M059J (cell line): ENCODE results near the gene KRT82. TPM values are rescaled to one million over a fixed set of nuclear protein-coding genes. Genes with fewer than 3 reads are reported as not detected.
"Not testable (repeated sequence)": the region's sequence is repeated elsewhere in the genome, so short reads cannot be mapped to it uniquely, and the experiment has no call there.

Experiments used
- DNase-seq: peaks from one replicate; pipeline ENCODE4 v3.0.0-alpha.2; 2012; ENCODE audit warnings: low read depth
- total RNA-seq: library from RNA; depleted of rRNA; stranded (reverse); fragments of >200 nt; shearing (Covaris generic); gene quantifications from 2 replicates; pipeline ENCODE4 v1.2.3, GENCODE V29; 2014

Gene KRT82
- total RNA-seq, 1 experiment from 2014 or later: not detected

DNA sequence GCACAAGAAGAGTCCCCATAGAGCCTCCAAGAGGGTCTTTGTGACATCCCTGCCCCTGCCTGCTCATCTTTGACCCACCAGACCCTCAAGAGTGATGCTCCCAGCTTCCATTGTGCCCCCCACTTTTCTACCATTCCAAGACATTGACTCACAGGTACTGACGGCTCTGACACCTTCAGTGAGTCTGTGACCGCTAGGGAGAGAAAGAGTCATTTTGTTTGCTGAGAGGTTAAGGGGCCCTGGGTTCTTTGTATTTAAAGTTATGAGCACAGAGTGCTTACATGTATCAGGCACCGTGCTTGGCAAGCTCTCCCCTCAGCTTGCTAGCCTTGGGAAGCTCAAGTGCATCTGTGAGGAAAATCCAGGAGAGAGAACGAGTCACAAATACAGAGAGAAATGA, 7.1 kb upstream of the KRT82 start:
- DNase-seq: peak; percentile 30

DNA sequence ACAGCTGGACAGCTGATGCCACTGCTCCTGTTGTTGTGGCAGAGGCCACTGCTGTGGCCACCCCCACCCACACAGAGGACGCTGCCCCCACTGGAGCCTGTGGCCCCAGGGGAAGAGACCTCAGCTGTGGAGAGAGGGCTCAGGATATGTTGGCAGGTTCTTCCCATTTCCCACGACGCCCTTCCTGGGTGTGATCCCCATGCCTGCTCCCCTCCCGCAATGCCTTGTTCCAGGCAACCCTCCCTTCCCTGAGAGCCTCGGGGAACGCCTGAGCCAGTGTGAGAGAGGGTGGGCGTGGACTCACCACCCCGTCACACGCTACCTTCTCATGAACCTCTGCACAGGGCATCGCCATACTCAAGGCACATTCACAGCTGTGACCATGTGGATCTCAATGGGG, 5.7 kb upstream of the KRT82 start:
- DNase-seq: no peak

DNA sequence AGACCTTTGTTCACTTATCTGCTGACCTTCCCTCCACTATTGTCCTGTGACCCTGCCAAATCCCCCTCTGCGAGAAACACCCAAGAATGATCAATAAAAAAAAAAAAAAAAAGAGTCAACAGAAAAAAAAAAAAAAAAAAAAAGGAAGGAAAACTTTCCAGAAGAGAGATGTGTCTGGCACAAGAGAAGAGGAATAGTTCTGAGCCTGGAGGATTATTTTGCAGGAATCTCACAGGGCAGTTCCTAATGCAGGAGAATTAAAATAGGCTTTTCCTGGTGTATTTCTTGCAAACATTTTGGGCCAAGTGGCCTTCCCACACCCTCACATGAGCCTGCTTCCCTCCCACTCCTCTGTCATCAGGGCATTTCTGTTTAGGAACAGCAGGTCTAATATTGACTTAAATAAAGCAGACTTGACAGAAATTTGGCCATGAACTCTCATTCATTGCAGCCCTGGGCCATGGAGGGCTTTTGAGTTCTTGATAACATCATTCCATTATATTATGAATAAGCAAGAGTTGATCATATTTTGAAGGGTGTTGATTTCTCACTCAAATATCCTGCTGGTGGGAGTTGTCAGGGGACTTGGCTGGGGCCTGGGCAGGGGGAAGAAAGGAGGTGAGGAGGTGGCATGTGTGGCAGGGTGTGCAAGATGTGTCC, 4.6 kb upstream of the KRT82 start:
- not testable (repeated sequence) for DNase-seq

DNA sequence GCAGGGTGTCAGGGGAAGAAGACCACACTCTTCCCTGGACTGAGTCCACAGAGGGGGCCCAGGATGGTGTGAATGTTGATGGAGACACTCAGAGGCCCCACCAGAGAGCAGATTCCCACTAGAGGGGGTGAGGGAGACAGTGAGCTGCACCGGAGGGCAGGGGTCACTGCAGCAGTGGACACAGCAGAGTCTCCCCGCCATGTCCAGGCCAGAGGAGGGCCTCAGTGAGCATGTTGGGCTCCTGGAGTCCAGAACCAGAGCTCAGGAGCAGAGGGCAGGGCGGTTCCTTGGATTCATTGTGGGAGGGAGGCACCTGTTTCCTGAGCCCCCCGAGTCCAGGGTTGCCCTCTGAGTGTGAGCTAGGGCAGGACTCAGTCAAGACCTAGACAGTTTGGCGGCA, 1.8 kb upstream of the KRT82 start:
- no peak for DNase-seq

DNA sequence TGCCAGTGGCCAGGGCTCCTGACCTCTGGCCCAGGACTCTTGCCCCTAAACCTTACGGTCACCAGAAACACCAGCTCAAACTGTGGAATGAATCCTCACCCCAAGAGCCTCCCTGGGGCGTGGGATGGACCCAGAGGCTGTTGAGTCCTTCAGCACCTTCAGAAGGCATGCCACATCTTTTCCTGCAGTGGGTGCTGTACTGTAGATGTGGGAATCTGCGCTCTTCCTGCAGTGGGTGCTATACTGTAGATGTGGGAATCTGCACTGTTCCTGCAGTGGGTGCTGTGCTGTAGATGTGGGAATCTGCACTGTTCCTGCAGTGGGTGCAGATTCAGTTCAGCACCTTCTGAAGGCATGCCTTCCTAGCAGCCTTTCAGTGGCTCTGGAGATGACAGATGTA, 1.2 kb downstream of the KRT82 start:
- DNase-seq: no peak

DNA sequence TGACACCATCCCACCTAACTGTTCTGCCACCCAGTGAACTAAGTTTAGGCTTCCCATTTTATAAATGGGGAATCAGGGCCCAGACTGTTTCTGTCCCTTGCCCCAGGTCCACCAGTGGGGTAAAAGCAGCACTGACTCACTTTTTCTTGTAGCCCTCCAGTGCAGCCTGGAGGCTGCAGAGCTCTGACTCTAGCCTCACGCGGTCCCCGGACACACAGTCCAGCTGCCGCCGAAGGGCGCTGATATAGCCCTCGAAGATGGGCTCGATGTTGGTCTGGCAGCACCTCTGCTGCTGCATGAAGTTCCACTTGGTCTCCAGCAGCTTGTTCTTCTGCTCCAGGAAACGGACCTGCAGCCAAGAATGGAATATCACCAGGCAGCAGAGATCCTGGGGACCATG, 2.6 kb downstream of the KRT82 start:
- no peak for DNase-seq

DNA sequence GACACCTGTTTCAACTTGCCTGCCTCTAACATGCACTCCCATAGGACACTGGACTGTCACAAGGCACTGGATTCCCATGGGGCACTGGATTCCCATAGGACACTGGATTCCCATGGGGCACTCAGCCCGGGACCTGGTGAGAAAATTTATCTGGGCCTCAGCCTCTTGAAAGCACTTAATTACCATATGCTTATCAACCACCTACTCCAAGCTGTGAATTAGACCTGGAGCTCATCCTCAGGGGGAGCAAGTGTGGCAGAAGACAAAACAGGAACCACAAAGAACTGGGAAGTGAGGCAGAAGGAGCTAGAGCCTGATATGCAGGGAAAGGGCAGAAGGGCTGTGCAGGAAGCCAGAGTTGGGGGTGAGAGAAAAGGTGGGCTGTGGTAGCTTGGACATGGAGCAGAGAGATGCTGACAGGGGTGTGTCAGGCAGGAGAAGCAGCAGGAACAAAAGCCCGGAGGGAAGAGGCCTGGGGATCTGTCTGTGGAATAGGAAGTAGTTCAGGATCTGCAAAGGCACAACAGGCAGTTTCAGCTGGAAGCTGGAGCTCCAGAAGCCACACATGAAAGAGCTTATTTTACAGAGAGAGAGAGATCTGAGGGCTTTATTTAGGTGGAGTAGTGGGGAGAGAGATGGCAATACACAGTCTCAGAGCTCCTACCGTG, 3.1 kb downstream of the KRT82 start:
- no peak for DNase-seq

DNA sequence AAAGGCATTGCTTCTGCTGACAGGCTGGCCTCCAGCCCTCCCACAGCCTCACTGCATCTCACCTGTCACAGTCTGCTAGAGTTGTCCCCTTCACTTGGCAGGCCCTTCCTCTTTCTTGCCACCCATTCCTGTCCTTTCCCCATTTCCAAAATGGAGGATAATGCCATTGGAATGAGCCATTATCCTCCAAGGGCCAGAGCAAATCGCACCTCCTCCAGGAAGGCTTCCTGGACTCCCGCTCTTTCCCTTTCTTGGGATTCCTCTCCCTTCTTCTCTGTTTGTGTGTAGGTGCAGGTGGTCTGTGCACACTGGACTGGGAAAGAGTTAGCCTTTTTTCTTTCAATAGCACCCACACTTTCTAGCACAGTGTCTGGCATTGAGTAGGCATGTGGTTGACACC, 3.8 kb downstream of the KRT82 start:
- no peak for DNase-seq

DNA sequence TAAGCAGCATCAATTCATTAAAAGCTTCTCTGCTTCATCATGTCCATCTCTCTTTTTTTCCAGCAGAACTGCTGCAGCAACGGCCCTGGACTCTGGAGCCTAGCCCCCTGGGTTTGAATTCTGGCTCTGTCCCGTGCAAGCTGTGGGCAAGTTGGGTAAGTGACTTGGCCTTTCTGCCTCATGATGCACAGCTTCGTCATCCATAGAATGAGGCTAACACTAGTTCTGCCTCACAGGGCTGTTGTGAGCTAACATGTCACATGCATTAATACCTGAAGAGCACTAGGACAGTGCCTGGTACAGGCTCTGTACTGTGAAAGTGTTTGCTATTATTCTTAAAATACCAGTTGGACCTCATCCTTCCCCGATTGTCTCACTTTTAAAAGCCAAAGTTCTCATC, 4.2 kb downstream of the KRT82 start:
- DNase-seq: no peak

DNA sequence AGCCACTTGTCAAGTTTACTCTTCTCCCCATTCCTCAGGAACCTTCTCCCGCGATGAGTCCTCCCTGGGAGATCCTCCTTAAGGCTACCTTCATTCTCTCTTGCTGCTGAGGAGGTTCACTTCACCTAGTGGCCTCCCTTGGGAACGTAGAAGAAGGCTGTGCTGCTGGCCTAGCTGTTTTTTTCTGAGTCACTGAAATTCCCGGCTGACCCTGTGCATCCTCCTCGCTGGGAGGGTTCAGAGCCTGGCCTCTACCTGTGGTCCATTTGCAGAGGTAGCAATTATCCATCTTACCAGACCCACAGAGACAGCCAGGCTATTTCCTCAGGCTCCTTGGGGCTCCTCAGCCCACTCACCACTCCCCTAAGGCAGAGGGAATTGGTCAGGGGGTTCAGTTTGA, 4.6 kb downstream of the KRT82 start:
- DNase-seq: peak; percentile 18

DNA sequence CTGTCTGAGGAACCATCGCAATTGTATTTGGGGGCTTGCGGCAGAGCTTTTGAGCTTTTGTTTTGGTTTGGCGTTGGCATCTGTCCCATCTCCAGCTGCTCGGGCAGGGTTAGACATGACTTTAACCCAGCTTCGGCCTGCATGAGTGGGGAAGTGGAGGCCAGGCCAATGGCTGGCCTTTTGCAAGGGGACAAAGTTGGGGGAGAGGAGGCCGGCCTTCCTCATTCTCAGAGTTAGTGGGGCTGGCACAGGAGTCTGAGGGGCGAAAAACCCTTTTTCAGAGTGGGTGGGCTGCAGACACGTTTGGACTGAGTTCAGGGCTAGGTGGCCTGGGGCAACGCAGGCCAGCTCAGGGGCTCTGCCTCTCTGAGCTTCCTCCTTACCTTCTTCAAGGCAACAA, 5.2 kb downstream of the KRT82 start:
- no peak for DNase-seq

DNA sequence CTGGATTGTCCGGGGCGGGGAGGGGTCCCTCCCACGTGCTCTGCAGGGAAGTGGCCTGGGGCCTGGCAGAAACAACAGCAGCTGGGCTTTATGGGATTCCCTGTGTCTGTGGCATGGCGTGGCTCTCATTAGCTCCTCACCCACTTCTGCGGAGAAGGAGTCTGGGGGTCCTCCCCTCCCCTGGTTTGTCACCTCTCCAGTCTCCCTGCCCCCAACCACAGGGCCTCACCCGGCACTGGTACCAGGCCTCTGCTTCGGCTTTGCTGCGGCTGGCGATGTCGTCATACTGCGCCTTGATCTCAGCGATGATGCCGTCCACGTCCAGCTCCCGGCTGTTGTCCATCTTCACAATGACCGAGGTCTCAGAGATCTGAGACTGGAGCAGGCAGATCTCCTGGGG, 6.4 kb downstream of the KRT82 start:
- DNase-seq: no peak

DNA sequence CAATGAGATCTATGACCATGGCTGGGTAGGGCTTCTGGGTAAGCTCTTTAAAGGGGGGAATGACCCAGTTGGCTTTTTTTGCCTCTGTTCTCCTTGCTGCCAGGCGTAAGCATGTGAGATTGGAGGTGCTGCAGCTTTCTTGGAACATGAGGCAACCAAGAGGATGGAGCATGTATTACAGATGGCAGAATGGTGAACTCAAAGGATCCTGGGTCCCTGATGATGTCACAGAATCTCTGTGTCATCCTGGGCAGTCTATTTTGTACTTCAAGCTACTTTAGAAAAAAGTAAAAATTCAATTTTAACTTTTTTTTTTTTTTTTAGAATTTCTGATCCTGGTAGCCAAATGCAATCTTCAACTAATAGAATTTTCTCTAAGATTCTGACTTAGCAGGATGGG, 8.0 kb downstream of the KRT82 start:
- no peak for DNase-seq

DNA sequence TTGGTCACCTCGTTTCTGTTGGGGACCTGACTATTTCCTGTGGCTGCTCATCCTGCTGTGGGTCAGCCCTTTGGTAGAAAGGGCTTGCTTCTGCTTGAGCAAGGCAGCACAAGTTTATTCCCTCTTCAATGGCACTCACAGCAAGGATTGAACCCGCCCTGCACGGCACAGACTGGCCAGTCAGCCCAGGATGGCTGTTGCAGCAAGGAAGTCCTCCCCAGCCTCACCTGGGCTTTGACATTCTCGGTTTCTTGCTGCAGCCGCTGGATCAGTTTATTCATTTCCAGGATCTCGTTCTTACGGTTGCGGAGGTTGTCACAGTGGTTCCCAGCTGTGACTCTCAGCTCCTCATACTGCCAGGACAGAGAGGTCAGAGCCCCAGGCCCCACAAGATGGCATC, 9.5 kb downstream of the KRT82 start:
- no peak for DNase-seq

DNA sequence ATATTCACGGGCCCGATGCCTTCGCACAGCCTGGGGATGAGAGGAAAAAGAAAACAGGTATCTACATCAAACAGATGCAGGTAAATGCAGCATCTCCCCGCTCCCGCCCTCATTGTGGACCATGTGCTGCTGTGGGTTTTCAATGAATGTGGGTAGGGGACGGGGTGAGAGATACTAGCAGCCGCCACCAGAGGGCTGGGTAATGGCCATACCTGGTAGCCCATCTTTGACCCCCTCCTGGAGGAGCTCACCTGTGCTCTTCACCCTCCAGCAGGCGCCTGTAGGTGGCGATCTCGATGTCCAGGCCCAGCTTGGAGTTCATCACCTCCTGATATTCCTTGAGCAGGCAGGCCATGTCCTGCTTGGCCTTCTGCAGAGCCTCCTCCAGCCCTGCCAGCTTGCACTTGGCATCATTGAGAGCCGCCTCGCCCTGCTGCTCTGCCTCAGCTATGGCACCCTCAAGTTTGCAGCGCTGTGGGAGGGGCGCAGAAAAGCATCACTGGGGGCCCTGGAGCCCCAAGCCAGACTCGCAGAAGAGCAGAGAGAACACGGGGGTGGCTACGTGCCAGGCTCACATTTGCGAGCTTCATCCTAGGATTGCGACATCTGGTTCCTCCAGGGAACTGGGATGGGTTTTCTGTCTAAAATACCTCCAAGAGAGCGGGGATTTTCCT, 10.2 kb downstream of the KRT82 start:
- DNase-seq: no peak

DNA sequence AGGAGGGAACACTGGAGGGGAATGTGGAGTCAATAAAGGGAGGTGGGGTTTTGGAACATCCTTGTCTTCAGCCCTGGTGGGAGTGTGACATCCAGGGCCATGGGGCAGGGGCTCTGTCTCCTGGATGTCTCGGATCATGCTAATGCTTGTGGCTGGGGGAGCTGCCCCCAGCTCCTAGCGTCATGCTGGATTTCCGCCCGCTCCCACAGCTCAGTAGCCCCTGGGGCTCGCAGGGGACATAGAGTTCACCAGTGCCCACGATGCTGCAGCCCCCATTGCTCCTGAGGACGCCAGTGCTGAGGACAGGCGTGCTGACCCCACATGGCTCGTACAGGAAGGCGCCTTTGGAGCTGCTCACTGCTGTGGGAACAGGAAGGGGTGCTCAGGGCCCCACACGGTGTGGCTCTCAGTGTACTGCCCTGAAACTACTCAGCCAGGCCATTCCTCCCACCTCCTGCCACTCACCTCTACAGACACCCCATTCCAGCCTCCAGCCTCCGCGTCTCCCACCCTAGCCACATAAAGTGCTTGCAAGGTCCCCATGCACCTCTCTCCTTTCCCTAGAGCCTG, 11.2 kb downstream of the KRT82 start:
- DNase-seq: no peak

DNA sequence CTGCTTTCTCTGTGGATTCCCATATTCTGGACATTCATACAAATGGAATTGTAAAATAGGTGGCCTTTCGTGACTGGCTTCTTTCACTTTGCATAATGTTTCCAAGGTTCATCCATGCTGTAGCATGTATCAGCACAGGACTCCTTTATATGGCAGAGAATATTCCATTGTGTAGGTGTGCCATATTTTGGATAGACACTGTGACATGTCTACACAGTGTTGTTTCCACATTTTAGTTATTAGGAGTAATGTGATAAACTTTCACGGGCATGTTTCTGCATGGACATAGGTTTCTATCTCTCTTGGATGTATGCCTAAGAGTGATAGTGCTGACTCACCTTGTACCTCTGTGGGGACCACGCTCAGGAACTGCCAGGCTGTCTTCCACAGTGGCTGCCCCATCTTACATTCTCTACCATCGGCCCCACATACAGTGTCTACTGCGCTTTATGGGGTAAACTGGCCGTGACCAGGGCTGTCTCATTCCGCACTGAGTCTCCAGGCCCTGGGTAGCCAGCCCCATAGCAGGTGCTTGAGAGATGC, 13.6 kb downstream of the KRT82 start:
- DNase-seq: no peak

DNA sequence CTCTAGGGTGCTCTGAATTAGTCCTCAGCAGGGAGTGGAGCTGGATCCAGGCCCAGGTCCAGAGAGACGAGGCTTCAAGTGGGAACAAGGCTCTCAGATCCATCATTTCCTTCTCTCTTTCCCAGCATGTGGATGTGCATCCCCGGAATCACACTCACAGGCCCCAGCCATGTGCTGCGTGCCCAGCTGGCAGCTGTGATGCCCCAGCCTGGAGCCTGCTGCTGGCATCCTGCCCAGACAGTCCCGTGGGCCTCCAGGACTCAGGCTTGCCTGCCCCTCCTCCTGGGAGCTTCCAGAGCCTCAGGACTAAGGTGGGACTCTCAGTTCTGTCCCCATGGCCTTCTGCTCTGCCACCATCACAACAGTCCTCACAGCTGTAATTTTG, 14.5 kb downstream of the KRT82 start:
- DNase-seq: peak; percentile 29

DNA sequence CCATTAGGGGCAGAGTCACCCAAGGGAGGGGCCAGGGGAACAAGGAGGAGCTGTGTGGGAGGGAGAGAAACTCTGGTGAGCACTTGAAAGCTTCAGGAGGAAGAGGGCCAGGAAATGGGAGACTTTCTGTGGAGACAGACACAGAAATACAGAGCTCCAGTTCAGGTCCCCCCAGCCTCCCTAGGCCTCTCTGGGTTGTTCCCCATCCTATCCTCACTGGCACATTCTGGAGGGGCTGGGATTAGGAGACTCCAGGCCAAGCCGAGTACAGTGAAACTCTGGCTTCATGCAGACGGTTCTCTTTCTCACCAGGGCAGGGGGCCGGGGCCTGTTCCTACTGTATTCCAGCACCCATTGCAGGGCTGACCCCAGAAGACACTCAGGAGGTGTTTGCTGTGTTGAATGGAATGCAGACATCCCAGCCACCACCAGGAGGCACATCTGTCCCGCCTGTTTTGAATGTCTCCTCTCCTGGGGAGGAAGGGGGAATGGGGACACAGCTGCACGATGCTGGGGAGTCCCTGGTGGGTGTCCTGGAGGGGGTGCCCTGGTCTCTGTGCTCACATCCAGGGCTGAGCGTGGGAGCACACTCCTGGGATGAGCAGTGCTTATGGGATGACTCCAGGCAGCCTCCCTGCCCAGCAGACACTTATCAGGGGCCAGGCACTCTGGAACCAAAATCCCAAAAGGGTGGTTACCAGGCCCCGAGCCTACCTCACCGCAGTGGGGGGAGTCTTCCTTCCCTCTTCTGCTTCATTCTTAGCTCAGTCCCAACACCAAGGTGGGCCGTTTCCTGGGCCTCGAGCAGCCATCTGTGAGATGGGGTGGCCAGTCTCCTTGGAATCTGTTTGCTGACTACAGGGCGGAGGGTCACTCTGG, 15.2 kb downstream of the KRT82 start:
- peak; percentile 23 for DNase-seq

DNA sequence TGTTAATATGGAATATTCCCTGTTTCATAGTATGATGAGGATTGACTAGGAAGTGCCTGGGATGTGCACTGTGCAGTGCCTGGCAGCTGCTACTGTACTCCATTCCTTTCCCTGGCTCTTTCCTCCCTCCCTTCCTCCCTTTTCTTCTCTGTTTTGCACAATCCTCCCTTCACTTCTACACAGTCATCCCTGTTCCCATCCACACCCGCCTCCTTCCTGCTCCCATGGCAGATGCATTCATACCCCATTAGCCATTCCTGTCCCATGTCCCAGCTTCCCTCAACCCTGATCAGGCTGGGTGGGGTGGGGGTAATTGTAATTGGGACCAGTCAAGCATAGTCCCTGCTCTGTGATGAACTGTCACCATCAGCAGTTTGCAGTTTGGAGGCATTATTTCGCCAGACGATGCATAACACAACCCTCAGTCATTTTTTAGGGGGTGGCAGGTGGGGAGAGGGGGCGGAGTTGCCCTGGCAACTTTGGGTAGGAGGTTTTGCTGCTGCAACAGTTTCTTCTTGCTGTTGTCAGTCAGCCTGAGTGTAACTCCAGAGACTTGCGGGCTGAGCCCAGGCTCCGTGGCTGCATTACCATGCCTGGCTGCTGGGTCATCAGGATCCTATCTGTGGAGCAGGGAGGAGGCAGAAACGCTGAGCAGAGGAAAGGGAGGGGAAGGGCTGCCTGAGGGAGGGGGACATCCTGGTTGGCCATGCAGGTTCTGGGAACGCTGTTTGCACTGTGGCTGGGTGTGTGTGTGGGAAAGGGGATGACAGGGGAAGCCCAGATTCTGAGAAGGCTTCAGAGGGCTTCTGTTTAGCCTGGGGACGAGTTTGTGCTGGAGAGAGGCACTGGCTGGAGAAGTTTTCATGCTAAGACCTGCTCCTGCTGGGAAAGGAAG, 16.6 kb downstream of the KRT82 start:
- no peak for DNase-seq

DNA sequence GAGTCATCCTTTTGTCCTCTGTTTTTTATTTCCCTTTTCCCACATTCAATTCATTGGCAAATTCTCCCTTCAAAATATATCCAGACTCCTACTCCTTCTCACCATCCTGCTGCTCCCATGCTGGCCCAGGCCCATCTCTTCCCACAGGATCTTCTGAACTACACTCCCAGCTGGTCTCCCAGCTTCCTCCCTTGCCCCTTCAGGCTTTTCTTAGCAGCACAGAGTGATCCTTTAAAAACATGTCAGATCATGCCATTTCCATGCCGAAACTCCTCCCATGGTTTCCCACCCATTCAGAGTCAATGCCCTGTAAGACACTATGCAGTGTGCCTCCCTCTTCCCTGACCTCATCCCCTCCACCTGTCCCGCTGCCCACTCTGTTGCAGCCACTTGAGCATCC, 18.3 kb downstream of the KRT82 start:
- DNase-seq: no peak
